Gastroesophageal sphincter (tissue), 4 donors: ENCODE results near the gene LIPJ. TPM values are rescaled to one million over a fixed set of nuclear protein-coding genes. Genes with fewer than 3 reads are reported as not detected.

Source experiments
- ATAC-seq: fragments of 150-250 bp; one replicate; pipeline ENCODE4 v1.9.1; 2016; ENCODE audit warnings: mild to moderate bottlenecking, moderate library complexity
- H3K27ac ChIP-seq, 4 donors: fragments of 200-600 bp; sonication (generic) in 3 of 4; 1 replicate in 3 of 4; 2 replicates in 1 of 4; pipeline ENCODE4 v1.5.1; 2016 to 2019
- H3K27me3 ChIP-seq: fragments of 200-600 bp; sonication (generic); one replicate; pipeline ENCODE4 v1.5.1; 2019
- H3K36me3 ChIP-seq, 2 donors: fragments of 200-600 bp; sonication (generic); one replicate each; pipeline ENCODE4 v1.5.1; 2019; ENCODE audit warnings: control low read depth in 1 of 2
- H3K4me1 ChIP-seq, 3 donors: fragments of 200-600 bp; sonication (generic); 1 replicate in 2 of 3; 2 replicates in 1 of 3; pipeline ENCODE4 v1.5.1; 2016 to 2019; ENCODE audit warnings: control low read depth in 2 of 3
- H3K4me3 ChIP-seq, 2 donors: fragments of 200-600 bp; sonication (generic); one replicate each; pipeline ENCODE4 v1.5.1; 2019; ENCODE audit warnings: mild to moderate bottlenecking in 1 of 2, moderate library complexity in 1 of 2
- H3K9me3 ChIP-seq, 3 donors: fragments of 200-600 bp; sonication (generic); one replicate each; pipeline ENCODE4 v1.5.1; 2017 to 2019; ENCODE audit warnings: control low read depth in 2 of 3
- EP300 ChIP-seq: sonication (generic); formaldehyde crosslinking; IDR thresholded peaks from one replicate; pipeline ENCODE4 v1.6.1; 2017; ENCODE audit warnings: antibody characterized with exemption, mild to moderate bottlenecking
- POLR2A ChIP-seq, 2 donors: fragments of 450-650 bp; IDR thresholded peaks; one replicate each; pipeline ENCODE4 v1.6.1; 2017; ENCODE audit warnings: antibody characterized with exemption in 2 of 2, mild to moderate bottlenecking in 2 of 2, moderate library complexity in 1 of 2
- POLR2AphosphoS5 ChIP-seq: sonication (generic); formaldehyde crosslinking; IDR thresholded peaks from one replicate; pipeline ENCODE4 v1.6.1; 2017; ENCODE audit warnings: antibody characterized with exemption
- WGBS, 2 donors: methylation state at CpG; one replicate each; pipeline ENCODE4 v1.1.5; 2018; ENCODE audit warnings: low coverage in 1 of 2; 5-methylcytosine and 5-hydroxymethylcytosine counted together
- total RNA-seq, 4 donors: library from RNA; depleted of rRNA; stranded (reverse); fragments of >200 nt; gene quantifications; one replicate each; pipeline ENCODE4 v1.1.0, GENCODE V29; 2016
- TF ChIP-seq, protein P1 (sequence below), 4 experiments: fragments of 200-600 bp in 2 of 4; fragments of 450-650 bp in 2 of 4; sonication (generic) in 1 of 4; IDR thresholded peaks; one replicate each; pipeline ENCODE4 v1.5.1; 2017 to 2019; ENCODE audit warnings: antibody characterized with exemption in 4 of 4, mild to moderate bottlenecking in 2 of 4, moderate library complexity in 2 of 4

LIPJ gene
- total RNA-seq, 4 donors from 2014 or later: 0.12 to 0.13 TPM; not detected in 2

GRCh38 chr10:88594482-88594881, 7.9 kb downstream of the LIPJ start:
- H3K9me3 ChIP-seq: no peaks in the 10 kb centered on the region
- WGBS, 2 donors: 94 to 100% methylated on average over 1 of the region's 1 CpG
- ATAC-seq: no peak

GRCh38 chr10:88598055-88598454, 11.5 kb downstream of the LIPJ start:
- ATAC-seq: no peak
- TF ChIP-seq POLR2AphosphoS5 (no peak), EP300 (no peak), POLR2A (IDR thresholded peaks at IDR 0.05) (no peak)
- TF ChIP-seq, protein P1, sequence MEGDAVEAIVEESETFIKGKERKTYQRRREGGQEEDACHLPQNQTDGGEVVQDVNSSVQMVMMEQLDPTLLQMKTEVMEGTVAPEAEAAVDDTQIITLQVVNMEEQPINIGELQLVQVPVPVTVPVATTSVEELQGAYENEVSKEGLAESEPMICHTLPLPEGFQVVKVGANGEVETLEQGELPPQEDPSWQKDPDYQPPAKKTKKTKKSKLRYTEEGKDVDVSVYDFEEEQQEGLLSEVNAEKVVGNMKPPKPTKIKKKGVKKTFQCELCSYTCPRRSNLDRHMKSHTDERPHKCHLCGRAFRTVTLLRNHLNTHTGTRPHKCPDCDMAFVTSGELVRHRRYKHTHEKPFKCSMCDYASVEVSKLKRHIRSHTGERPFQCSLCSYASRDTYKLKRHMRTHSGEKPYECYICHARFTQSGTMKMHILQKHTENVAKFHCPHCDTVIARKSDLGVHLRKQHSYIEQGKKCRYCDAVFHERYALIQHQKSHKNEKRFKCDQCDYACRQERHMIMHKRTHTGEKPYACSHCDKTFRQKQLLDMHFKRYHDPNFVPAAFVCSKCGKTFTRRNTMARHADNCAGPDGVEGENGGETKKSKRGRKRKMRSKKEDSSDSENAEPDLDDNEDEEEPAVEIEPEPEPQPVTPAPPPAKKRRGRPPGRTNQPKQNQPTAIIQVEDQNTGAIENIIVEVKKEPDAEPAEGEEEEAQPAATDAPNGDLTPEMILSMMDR (IDR thresholded peaks at IDR 0.05): no peak
- Histone ChIP-seq H3K27me3 (no peaks in the 10 kb centered on the region), H3K9me3 (peaks cover 0 to 9% (median 0%) of the 10 kb centered on the region in 3 donors), H3K4me1 (no peaks in the 10 kb centered on the region), H3K27ac (no peak overlapping the region), H3K36me3 (no peaks in the 10 kb centered on the region), H3K4me3 (no peak overlapping the region)
- 71 to 89% methylated on average over 1 of the region's 1 CpG for WGBS, 2 donors

More at GRCh38 chr10:88594482-88594881, 7.9 kb downstream of the LIPJ start:
- H3K27ac ChIP-seq: no peak overlapping the region
- H3K36me3 ChIP-seq: no peaks in the 10 kb centered on the region
- no peaks in the 10 kb centered on the region for H3K27me3 ChIP-seq
- no peak overlapping the region for H3K4me3 ChIP-seq
- TF ChIP-seq EP300 (no peak), POLR2AphosphoS5 (no peak)
- TF ChIP-seq, protein P1 (IDR thresholded peaks at IDR 0.05): no peak
- no peaks in the 10 kb centered on the region for H3K4me1 ChIP-seq

GRCh38 chr10:88608052-88608732, 21.6 kb downstream of the LIPJ start:
- TF ChIP-seq POLR2A (IDR thresholded peaks at IDR 0.05): no peak
- no peak for TF ChIP-seq POLR2AphosphoS5
- TF ChIP-seq EP300: no peak
- TF ChIP-seq, protein P1 (IDR thresholded peaks at IDR 0.05): no peak

DNA sequence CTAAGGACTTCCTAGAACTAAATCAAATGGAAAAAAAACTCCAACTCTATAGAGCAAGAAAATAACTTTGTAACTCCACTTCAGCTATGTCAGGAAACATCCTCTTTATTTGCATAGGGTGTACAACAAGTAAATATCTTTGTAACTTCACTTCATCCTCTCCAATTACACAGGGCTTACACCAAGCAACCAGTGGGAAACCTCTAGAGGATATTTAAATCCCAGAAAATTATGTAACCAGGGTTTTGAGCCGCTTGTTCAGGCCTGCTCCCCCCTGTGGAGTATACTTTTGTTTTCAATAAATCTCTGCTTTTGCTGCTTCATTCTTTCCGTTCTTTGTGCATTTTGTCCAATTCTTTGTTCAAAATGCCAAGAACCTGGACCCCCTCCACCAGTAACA, 22.2 kb downstream of the LIPJ start:
- Histone ChIP-seq H3K4me3 (no peak overlapping the region), H3K4me1 (no peaks in the 10 kb centered on the region), H3K27me3 (no peaks in the 10 kb centered on the region), H3K27ac (no peak overlapping the region), H3K36me3 (no peaks in the 10 kb centered on the region), H3K9me3 (no peaks in the 10 kb centered on the region)
- 73% methylated on average over 2 of the region's 2 CpGs for WGBS, 2 donors
- TF ChIP-seq, protein P1 (IDR thresholded peaks at IDR 0.05): no peak
- TF ChIP-seq POLR2AphosphoS5 (no peak), POLR2A (IDR thresholded peaks at IDR 0.05) (no peak)
- ATAC-seq: no peak

More at GRCh38 chr10:88608052-88608732, 21.6 kb downstream of the LIPJ start:
- no peak overlapping the region for H3K27ac ChIP-seq
- no peaks in the 10 kb centered on the region for H3K4me1 ChIP-seq
- WGBS, 2 donors: 84 to 87% methylated on average over 6 of the region's 6 CpGs
- no peaks in the 10 kb centered on the region for H3K9me3 ChIP-seq
- H3K4me3 ChIP-seq: no peak overlapping the region
- no peaks in the 10 kb centered on the region for H3K27me3 ChIP-seq
- no peaks in the 10 kb centered on the region for H3K36me3 ChIP-seq
- no peak for ATAC-seq
